Measurements from ENCODE around the gene CREG1.

GRCh38 chr1:167584581-167584980 lies 31.0 kb upstream of the CREG1 start:
- TF ChIP-seq CTCF (IDR thresholded peaks at IDR 0.05) (no peak), AR (CRISPR knock-in tag; IDR thresholded peaks at IDR 0.05) (no peak), NR3C1 (CRISPR knock-in tag; conservative IDR thresholded peaks at IDR 0.05; ENCODE audit: low read depth) (no peak), ZBTB21 (CRISPR knock-in tag; IDR thresholded peaks at IDR 0.05; ENCODE audit: borderline replicate concordance) (no peak)
